OCI-LY7 (cell line): Measurements from ENCODE around the gene SKP2. TPM values are rescaled to one million over a fixed set of nuclear protein-coding genes. Genes with fewer than 3 reads are reported as not detected.

Experiments used
- BruUV-seq: library from RNA; stranded (reverse); fragments of 400-500 nt; replicated peaks from 2 replicates; lab custom pipeline; 2021; lab: Mats Ljungman, UMichigan
- CTCF ChIA-PET: fragments of 300-600 bp; sonication (Branson Sonifier 250); formaldehyde crosslinking; loops from one replicate; lab custom pipeline; 2022; ENCODE audit warnings: antibody characterized with exemption; ENCODE audit not compliant: unreplicated experiment; lab: Charles Lee
- POLR2A ChIA-PET: fragments of 300-600 bp; sonication (Branson Sonifier 250); formaldehyde crosslinking; loops from one replicate; lab custom pipeline; 2022; ENCODE audit warnings: antibody characterized with exemption; lab: Charles Lee
- DNase-seq: peaks from one replicate; pipeline ENCODE4 v3.0.0-alpha.2; 2015; ENCODE audit warnings: low spot score
- H2AFZ ChIP-seq: fragments of 200-600 bp; sonication (generic), shearing (Covaris generic); 2 replicates; pipeline ENCODE4 v1.6.1; 2014; ENCODE audit warnings: mild to moderate bottlenecking, antibody characterized with exemption, low read length, moderate library complexity
- H3K27ac ChIP-seq: fragments of 200-600 bp; sonication (generic); 2 replicates; pipeline ENCODE4 v1.5.1; 2014; ENCODE audit warnings: mixed run types, low read depth, mild to moderate bottlenecking, moderate library complexity, low read length, inconsistent platforms; ENCODE audit not compliant: poor library complexity, severe bottlenecking
- H3K36me3 ChIP-seq: fragments of 200-600 bp; sonication (generic); 2 replicates; pipeline ENCODE4 v1.6.1; 2014; ENCODE audit warnings: mild to moderate bottlenecking, antibody characterized with exemption, low read length, moderate library complexity, mixed read lengths; ENCODE audit not compliant: insufficient read depth
- H3K4me1 ChIP-seq: fragments of 200-600 bp; sonication (generic); 2 replicates; pipeline ENCODE4 v1.5.1; 2014; ENCODE audit warnings: mild to moderate bottlenecking, low read length; ENCODE audit not compliant: insufficient read depth, poor library complexity, severe bottlenecking
- H3K4me2 ChIP-seq: fragments of 200-600 bp; sonication (generic); 2 replicates; pipeline ENCODE4 v1.6.1; 2014; ENCODE audit warnings: mild to moderate bottlenecking, low read length
- H3K4me3 ChIP-seq: fragments of 200-600 bp; sonication (generic); 2 replicates; pipeline ENCODE4 v1.5.1; 2014; ENCODE audit warnings: mild to moderate bottlenecking, low read depth, low read length; ENCODE audit not compliant: poor library complexity, severe bottlenecking
- H3K79me2 ChIP-seq: fragments of 200-600 bp; sonication (generic); 2 replicates; pipeline ENCODE4 v1.6.1; 2016; ENCODE audit warnings: low read depth, mild to moderate bottlenecking, low read length, moderate library complexity, mixed read lengths; ENCODE audit not compliant: insufficient read depth
- H3K9me2 ChIP-seq: fragments of 200-600 bp; sonication (generic); 2 replicates; pipeline ENCODE4 v1.6.1; 2016; ENCODE audit warnings: mild to moderate bottlenecking, low read length, mixed read lengths; ENCODE audit not compliant: insufficient read depth
- H3K9me3 ChIP-seq: fragments of 200-600 bp; sonication (generic); 2 replicates; pipeline ENCODE4 v1.6.1; 2014; ENCODE audit warnings: mild to moderate bottlenecking, mixed run types, low read length, mixed read lengths
- H4K20me1 ChIP-seq: fragments of 200-600 bp; sonication (generic); 2 replicates; pipeline ENCODE4 v1.6.1; 2014; ENCODE audit warnings: mild to moderate bottlenecking, antibody characterized with exemption, low read length, moderate library complexity, mixed read lengths; ENCODE audit not compliant: insufficient read depth
- CTCF ChIP-seq: fragments of 200-600 bp; sonication (generic); conservative IDR thresholded peaks from 2 replicates; pipeline ENCODE4 v1.5.1; 2014; ENCODE audit warnings: mild to moderate bottlenecking, antibody characterized with exemption, low read length, moderate library complexity, mixed read lengths
- EZH2phosphoT487 ChIP-seq: fragments of 200-600 bp; sonication (generic); IDR thresholded peaks from 2 replicates; pipeline ENCODE4 v1.6.1; 2018; ENCODE audit warnings: low read depth, borderline replicate concordance, mild to moderate bottlenecking, mixed run types, antibody characterized with exemption, low read length, moderate library complexity, mixed read lengths
- intact Hi-C: fragments of 100-400 bp; cut with micrococcal nuclease; formaldehyde crosslinking; loops from one replicate; pipeline ENCODE4 v1.10.0; 2022; ENCODE audit not compliant: unreplicated experiment
- microRNA-seq: library from miRNA; unstranded; fragments of <30 nt; microRNA quantifications from one replicate; pipeline ENCODE4 v1.2.0, GENCODE V29; 2022; ENCODE audit warnings: borderline replicate concordance
- small RNA-seq: library from RNA; depleted of rRNA; stranded (forward); fragments of <200 nt; gene quantifications from one replicate; pipeline ENCODE3, GENCODE V24; 2014
- total RNA-seq, 2 experiments: library from RNA; depleted of rRNA in 1 of 2; stranded (reverse); fragments of >200 nt in 1 of 2; shearing (Covaris generic) in 1 of 2; gene quantifications; 2 replicates each; pipeline ENCODE4 v1.2.3, GENCODE V29; 2014 to 2022

Gene SKP2
- total RNA-seq, 2 experiments from 2014 or later: 71.8 to 74.0 TPM

- no peak for TF ChIP-seq EZH2phosphoT487
- TF ChIP-seq CTCF: no peak
- peaks cover 9% of the 10 kb centered on the region; the same call in 1 of the 2 replicates for H3K79me2 ChIP-seq
- no peaks in the 10 kb centered on the region for H4K20me1 ChIP-seq
- DNase-seq: no peak
- H3K9me3 ChIP-seq: no peaks in the 10 kb centered on the region
- no peak overlapping the region for H2AFZ ChIP-seq
- BruUV-seq: no TSS peak
- ChIA-PET CTCF (interaction anchor here (0.6 kb wide), 1 partner anchor 52 kb away, joined by 3 read pairs; no protein-coding TSS in a partner anchor), POLR2A (interaction anchor here (0.5 to 1.2 kb wide), 8 partner anchors 10 to 689 kb away, joined by 3 to 4 read pairs (median 3); partner anchors contain the start of gene NADK2)
- no peak overlapping the region for H3K4me2 ChIP-seq
- H3K36me3 ChIP-seq: peaks cover 13% of the 10 kb centered on the region; the same call in 1 of the 2 replicates
- intact Hi-C loops: no loop called here
- no peak overlapping the region for H3K4me3 ChIP-seq
- H3K27ac ChIP-seq: no peak overlapping the region
- peaks cover 8% of the 10 kb centered on the region for H3K4me1 ChIP-seq
- no peaks in the 10 kb centered on the region for H3K9me2 ChIP-seq
These were observed 78.4 kb downstream of the SKP2 start for GRCh38 chr5:36230151-36230790.

DNA sequence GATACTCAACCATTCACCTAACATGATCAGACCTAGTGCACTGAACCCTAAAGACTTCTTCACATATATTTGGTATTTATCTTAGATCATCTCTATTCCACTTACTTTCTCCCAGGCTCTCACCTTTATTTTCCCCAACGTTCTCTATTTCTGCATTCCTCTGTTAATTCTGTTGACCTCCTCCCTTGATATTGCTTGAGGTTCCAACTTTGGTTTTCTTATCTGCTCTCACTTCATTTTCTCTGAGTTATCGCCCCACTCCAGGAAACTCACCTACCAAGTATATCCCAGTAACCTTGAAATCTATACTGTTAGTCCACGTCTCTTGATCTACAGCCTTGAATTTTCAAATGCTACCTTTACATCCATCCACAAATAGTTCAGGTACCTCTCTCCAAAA is 80.6 kb downstream of the SKP2 start:
- TF ChIP-seq CTCF (no peak), EZH2phosphoT487 (no peak)
- ChIA-PET POLR2A (no interaction called here), CTCF (no interaction called here)
- peaks cover 4% of the 10 kb centered on the region; the same call in 1 of the 2 replicates for H3K36me3 ChIP-seq
- H3K4me3 ChIP-seq: no peak overlapping the region
- DNase-seq: no peak
- no TSS peak for BruUV-seq
- H3K9me2 ChIP-seq: no peaks in the 10 kb centered on the region
- no peak overlapping the region for H2AFZ ChIP-seq
- H3K4me1 ChIP-seq: peaks cover 31% of the 10 kb centered on the region
- H3K9me3 ChIP-seq: no peaks in the 10 kb centered on the region
- intact Hi-C loops: no loop called here
- peaks cover 31% of the 10 kb centered on the region; the same call in 1 of the 2 replicates for H3K79me2 ChIP-seq
- H3K27ac ChIP-seq: no peak overlapping the region
- H3K4me2 ChIP-seq: no peak overlapping the region
- no peaks in the 10 kb centered on the region for H4K20me1 ChIP-seq

Small RNA genes lying within 50 kb of the gene (microRNA-seq; reads per million reads assigned to microRNA genes)
- gene MIR580: 25.0 reads per million, percentile 33 among the genes with 10 or more reads in this experiment

Small RNA genes lying within 50 kb of the gene (small RNA-seq; reads per million reads assigned to genes)
- gene MIR580 (not detected), gene RNU6-1305P (not detected)

Other genes with a start within 250 kb of the SKP2 start
- gene CAPSL, start 213.5 kb upstream of the SKP2 start, total RNA-seq (2014; rRNA removed; shearing (Covaris generic)): 4.7 and 5.4 TPM in 2 replicates
- not detected in 2 replicates for gene CAPSL, start 213.5 kb upstream of the SKP2 start, total RNA-seq (2022)
- gene UGT3A1, start 160.7 kb upstream of the SKP2 start, total RNA-seq (2014; rRNA removed; shearing (Covaris generic)): not detected in 2 replicates
- not detected in 2 replicates for gene UGT3A1, start 160.7 kb upstream of the SKP2 start, total RNA-seq (2022)
- gene UGT3A2, start 85.2 kb upstream of the SKP2 start, total RNA-seq (2014; rRNA removed; shearing (Covaris generic)): 0.13 TPM in 1 of 2 replicates, not detected in the other
- not detected in 2 replicates for gene UGT3A2, start 85.2 kb upstream of the SKP2 start, total RNA-seq (2022)
- gene LMBRD2, start 224 bp upstream of the SKP2 start, total RNA-seq (2014; rRNA removed; shearing (Covaris generic)): 9.1 and 32.0 TPM in 2 replicates
- gene LMBRD2, start 224 bp upstream of the SKP2 start, total RNA-seq (2022): 18.3 and 23.2 TPM in 2 replicates
- 21.2 and 23.8 TPM in 2 replicates for gene NADK2, start 89.8 kb downstream of the SKP2 start, total RNA-seq (2014; rRNA removed; shearing (Covaris generic))
- gene NADK2, start 89.8 kb downstream of the SKP2 start, total RNA-seq (2022): 37.5 and 38.6 TPM in 2 replicates
- not detected in 2 replicates for gene RANBP3L, start 149.8 kb downstream of the SKP2 start, total RNA-seq (2014; rRNA removed; shearing (Covaris generic))
- gene RANBP3L, start 149.8 kb downstream of the SKP2 start, total RNA-seq (2022): not detected in 2 replicates